Fibroblast of villous mesenchyme (primary cell): ENCODE measurements around the gene RBM43. TPM values are rescaled to one million over a fixed set of nuclear protein-coding genes. Genes with fewer than 3 reads are reported as not detected.

Source experiments
- DNase-seq: peaks from one replicate; pipeline ENCODE4 v3.0.0-alpha.2; 2010; ENCODE audit warnings: low read depth
- H3K4me3 ChIP-seq: 2 replicates; pipeline ENCODE4 v1.5.1; 2011; ENCODE audit warnings: low read depth, mild to moderate bottlenecking, low read length
- CTCF ChIP-seq: IDR thresholded peaks from 2 replicates; pipeline ENCODE4 v1.5.1; 2012; ENCODE audit warnings: low read depth, mild to moderate bottlenecking, low read length; ENCODE audit not compliant: insufficient read depth
- total RNA-seq: library from RNA; depleted of rRNA; stranded (reverse); fragments of >200 nt; gene quantifications from 2 replicates; pipeline ENCODE4 v1.2.3, GENCODE V29; 2012

The RBM43 gene
- total RNA-seq, 1 donor = 4.7 TPM

GRCh38 chr2:151204756-151205155, 56.9 kb downstream of the RBM43 start:
- no peak for DNase-seq
- H3K4me3 ChIP-seq = no peak overlapping the region
- TF ChIP-seq CTCF = no peak

- no peak for DNase-seq
- TF ChIP-seq CTCF = no peak
- no peak overlapping the region for H3K4me3 ChIP-seq
These were observed 60.8 kb downstream of the RBM43 start for GRCh38 chr2:151200844-151201243.

- no peak overlapping the region for H3K4me3 ChIP-seq
- no peak for DNase-seq
- no peak for TF ChIP-seq CTCF
These were observed 61.4 kb downstream of the RBM43 start for GRCh38 chr2:151200277-151200676.

GRCh38 chr2:151198645-151199044, 63.0 kb downstream of the RBM43 start:
- no peak for TF ChIP-seq CTCF
- no peak overlapping the region for H3K4me3 ChIP-seq
- no peak for DNase-seq

Other genes with a start within 250 kb of the RBM43 start
- gene NMI, start 27.8 kb upstream of the RBM43 start, total RNA-seq = 13.9 and 14.7 TPM in 2 replicates
- 13.2 and 14.2 TPM in 2 replicates for gene TNFAIP6, start 95.7 kb upstream of the RBM43 start, total RNA-seq
- gene RIF1, start 148.0 kb upstream of the RBM43 start, total RNA-seq = 43.8 and 51.0 TPM in 2 replicates